ENCODE measurements around the gene CNOT3. TPM values are rescaled to one million over a fixed set of nuclear protein-coding genes. Genes with fewer than 3 reads are reported as not detected.

The CNOT3 gene
- total and polyA plus RNA-seq, 2 of the 13 experiments (the other 11 are each of a cell fraction or from before 2014, with no cell fraction given), result 4.3 to 5.8 TPM

- TF ChIP-seq EED (CRISPR knock-in tag; IDR thresholded peaks at IDR 0.05) (no peak), NFIC (IDR thresholded peaks at IDR 0.05; ENCODE audit: low read length) (0 out of 2 replicates have a peak, but pooled peaks have one; percentile 43), SKIL (CRISPR knock-in tag; IDR thresholded peaks at IDR 0.05; ENCODE audit: borderline replicate concordance) (no peak), SRSF4 (IDR thresholded peaks at IDR 0.05; ENCODE audit: low read depth, low read length, poor library complexity, severe bottlenecking) (no peak), ZNF414 (CRISPR knock-in tag; IDR thresholded peaks at IDR 0.05) (no peak), DMAP1 (CRISPR knock-in tag; IDR thresholded peaks at IDR 0.05) (peak; percentile 82), RFX1 (IDR thresholded peaks at IDR 0.05) (no peak), NR1H2 (CRISPR knock-in tag; IDR thresholded peaks at IDR 0.05; ENCODE audit: borderline replicate concordance, low read depth) (no peak), ZNF776 (CRISPR knock-in tag; IDR thresholded peaks at IDR 0.05) (no peak; the same call in 1 of the 2 replicates), ATF1 (CRISPR knock-in tag; IDR thresholded peaks at IDR 0.05) (peak; percentile 100), CHD4 (IDR thresholded peaks at IDR 0.05; ENCODE audit: borderline replicate concordance, low read length) (no peak), MLX (CRISPR knock-in tag; IDR thresholded peaks at IDR 0.05) (0 out of 2 replicates have a peak, but pooled peaks have one; percentile 8), ZBTB14 (CRISPR knock-in tag; IDR thresholded peaks at IDR 0.05) (no peak), SKI (IDR thresholded peaks at IDR 0.05; ENCODE audit: partially characterized antibody) (no peak), CEBPG (CRISPR knock-in tag; IDR thresholded peaks at IDR 0.05) (peak; percentile 9), TRIM24 (CRISPR knock-in tag; IDR thresholded peaks at IDR 0.05) (no peak), SNAI1 (CRISPR knock-in tag; IDR thresholded peaks at IDR 0.05; ENCODE audit: borderline replicate concordance) (no peak), TERF1 (CRISPR knock-in tag; IDR thresholded peaks at IDR 0.05) (no peak), MIER3 (CRISPR knock-in tag; IDR thresholded peaks at IDR 0.05; ENCODE audit: borderline replicate concordance) (peak; percentile 66; the same call in 1 of the 2 replicates), ZNF207 (IDR thresholded peaks at IDR 0.05; ENCODE audit: borderline replicate concordance) (no peak)
These were observed 22.2 kb upstream of the CNOT3 start, which contains the start of the genes PRPF31 and TFPT (continued) for GRCh38 chr19:54115109-54116063.

Data from HepG2 (cell line).